Measurements from ENCODE around the gene SRGAP3.

Gene SRGAP3

DNA sequence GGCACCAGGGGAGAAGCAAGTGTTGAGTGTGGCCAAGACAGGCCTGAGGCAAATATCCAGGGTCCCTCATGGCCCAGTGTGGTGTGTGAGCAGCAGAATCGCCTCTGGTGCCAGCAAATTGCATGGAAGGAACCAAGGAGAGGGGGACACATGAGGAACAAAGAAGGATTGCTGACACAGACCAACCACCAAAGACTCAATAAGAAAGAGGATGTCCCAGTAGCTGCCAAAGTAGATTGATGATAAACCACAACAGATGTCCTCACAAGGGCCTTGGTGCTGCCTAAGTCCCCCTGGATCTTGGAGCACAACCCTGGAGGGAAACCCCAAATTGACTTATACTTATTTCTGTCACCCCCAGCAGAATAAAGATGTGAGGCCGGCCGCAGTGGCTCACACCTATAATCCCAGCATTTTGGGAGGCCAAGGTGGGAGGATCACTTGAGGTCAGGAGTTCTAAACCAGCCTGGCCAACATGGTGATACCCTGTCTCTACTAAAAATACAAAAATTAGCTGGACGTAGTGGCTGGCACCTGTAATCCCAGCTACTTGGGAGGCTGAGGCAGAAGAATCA, 10.6 kb downstream of the SRGAP3 start:
- Histone ChIP-seq H3K36me3 (ENCODE audit: control insufficient read depth in 2 of 2, insufficient read depth in 1 of 2, low read length in 2 of 2) (no peaks in the 10 kb centered on the region), H3K9me3 (ENCODE audit: control insufficient read depth, insufficient read depth, low read depth, low read length) (no peaks in the 10 kb centered on the region), H3K4me3 (ENCODE audit: low read depth, low read length) (no peak overlapping the region), H3K27ac (ENCODE audit: extremely low read depth, low read depth, low read length) (no peak overlapping the region), H3K4me1 (ENCODE audit: control insufficient read depth, insufficient read depth, low read length) (no peaks in the 10 kb centered on the region)
- CTCF ChIA-PET = interaction anchor here (0.7 kb wide), 1 partner anchor 250 kb away, joined by 3 read pairs; no protein-coding TSS in a partner anchor
- POLR2A ChIA-PET = no interaction called here
- TF ChIP-seq, protein P1, sequence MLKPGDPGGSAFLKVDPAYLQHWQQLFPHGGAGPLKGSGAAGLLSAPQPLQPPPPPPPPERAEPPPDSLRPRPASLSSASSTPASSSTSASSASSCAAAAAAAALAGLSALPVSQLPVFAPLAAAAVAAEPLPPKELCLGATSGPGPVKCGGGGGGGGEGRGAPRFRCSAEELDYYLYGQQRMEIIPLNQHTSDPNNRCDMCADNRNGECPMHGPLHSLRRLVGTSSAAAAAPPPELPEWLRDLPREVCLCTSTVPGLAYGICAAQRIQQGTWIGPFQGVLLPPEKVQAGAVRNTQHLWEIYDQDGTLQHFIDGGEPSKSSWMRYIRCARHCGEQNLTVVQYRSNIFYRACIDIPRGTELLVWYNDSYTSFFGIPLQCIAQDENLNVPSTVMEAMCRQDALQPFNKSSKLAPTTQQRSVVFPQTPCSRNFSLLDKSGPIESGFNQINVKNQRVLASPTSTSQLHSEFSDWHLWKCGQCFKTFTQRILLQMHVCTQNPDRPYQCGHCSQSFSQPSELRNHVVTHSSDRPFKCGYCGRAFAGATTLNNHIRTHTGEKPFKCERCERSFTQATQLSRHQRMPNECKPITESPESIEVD (tag by site-specific recombination; IDR thresholded peaks at IDR 0.05) = no peak
- TF ChIP-seq ZNF157 (tag by site-specific recombination; IDR thresholded peaks at IDR 0.05) = no peak
- no peak for TF ChIP-seq ZSCAN23 (tag by site-specific recombination; IDR thresholded peaks at IDR 0.05)
- TF ChIP-seq, protein P2, sequence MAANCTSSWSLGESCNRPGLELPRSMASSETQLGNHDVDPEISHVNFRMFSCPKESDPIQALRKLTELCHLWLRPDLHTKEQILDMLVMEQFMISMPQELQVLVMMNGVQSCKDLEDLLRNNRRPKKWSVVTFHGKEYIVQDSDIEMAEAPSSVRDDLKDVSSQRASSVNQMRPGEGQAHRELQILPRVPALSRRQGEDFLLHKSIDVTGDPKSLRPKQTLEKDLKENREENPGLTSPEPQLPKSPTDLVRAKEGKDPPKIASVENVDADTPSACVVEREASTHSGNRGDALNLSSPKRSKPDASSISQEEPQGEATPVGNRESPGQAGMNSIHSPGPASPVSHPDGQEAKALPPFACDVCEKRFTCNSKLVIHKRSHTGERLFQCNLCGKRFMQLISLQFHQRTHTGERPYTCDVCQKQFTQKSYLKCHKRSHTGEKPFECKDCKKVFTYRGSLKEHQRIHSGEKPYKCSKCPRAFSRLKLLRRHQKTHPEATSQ (tag by site-specific recombination; IDR thresholded peaks at IDR 0.05) = no peak
- TF ChIP-seq ZNF19 (tag by site-specific recombination; IDR thresholded peaks at IDR 0.05; ENCODE audit: low read depth) = no peak
- TF ChIP-seq ZNF48 (tag by site-specific recombination; IDR thresholded peaks at IDR 0.05) = no peak
- TF ChIP-seq ZNF426 (tag by site-specific recombination; IDR thresholded peaks at IDR 0.05) = no peak
- no peak for TF ChIP-seq ZNF394 (tag by site-specific recombination; IDR thresholded peaks at IDR 0.05; ENCODE audit: borderline replicate concordance)
- no peak for TF ChIP-seq ZFP69B (tag by site-specific recombination; IDR thresholded peaks at IDR 0.05)
- TF ChIP-seq ZNF140 (tag by site-specific recombination; IDR thresholded peaks at IDR 0.05) = no peak
- TF ChIP-seq ZNF548 (tag by site-specific recombination; IDR thresholded peaks at IDR 0.05) = no peak
- TF ChIP-seq ZNF416 (tag by site-specific recombination; IDR thresholded peaks at IDR 0.05) = no peak
- TF ChIP-seq TRIM28 (IDR thresholded peaks at IDR 0.05; ENCODE audit: borderline replicate concordance, low read length) = no peak
- no peak for TF ChIP-seq ZFHX2 (tag by site-specific recombination; conservative IDR thresholded peaks at IDR 0.05)
- TF ChIP-seq, protein P3, sequence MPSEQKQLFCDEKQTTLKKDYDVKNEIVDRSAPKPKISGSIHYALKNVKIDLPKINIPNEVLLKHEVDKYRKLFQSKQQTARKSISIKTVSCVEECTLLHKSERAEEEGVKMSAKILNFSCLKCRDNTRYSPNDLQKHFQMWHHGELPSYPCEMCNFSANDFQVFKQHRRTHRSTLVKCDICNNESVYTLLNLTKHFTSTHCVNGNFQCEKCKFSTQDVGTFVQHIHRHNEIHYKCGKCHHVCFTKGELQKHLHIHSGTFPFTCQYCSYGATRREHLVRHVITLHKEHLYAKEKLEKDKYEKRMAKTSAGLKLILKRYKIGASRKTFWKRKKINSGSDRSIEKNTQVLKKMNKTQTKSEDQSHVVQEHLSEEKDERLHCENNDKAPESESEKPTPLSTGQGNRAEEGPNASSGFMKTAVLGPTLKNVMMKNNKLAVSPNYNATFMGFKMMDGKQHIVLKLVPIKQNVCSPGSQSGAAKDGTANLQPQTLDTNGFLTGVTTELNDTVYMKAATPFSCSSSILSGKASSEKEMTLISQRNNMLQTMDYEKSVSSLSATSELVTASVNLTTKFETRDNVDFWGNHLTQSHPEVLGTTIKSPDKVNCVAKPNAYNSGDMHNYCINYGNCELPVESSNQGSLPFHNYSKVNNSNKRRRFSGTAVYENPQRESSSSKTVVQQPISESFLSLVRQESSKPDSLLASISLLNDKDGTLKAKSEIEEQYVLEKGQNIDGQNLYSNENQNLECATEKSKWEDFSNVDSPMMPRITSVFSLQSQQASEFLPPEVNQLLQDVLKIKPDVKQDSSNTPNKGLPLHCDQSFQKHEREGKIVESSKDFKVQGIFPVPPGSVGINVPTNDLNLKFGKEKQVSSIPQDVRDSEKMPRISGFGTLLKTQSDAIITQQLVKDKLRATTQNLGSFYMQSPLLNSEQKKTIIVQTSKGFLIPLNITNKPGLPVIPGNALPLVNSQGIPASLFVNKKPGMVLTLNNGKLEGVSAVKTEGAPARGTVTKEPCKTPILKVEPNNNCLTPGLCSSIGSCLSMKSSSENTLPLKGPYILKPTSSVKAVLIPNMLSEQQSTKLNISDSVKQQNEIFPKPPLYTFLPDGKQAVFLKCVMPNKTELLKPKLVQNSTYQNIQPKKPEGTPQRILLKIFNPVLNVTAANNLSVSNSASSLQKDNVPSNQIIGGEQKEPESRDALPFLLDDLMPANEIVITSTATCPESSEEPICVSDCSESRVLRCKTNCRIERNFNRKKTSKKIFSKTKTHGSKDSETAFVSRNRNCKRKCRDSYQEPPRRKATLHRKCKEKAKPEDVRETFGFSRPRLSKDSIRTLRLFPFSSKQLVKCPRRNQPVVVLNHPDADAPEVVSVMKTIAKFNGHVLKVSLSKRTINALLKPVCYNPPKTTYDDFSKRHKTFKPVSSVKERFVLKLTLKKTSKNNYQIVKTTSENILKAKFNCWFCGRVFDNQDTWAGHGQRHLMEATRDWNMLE (tag by site-specific recombination; conservative IDR thresholded peaks at IDR 0.05; ENCODE audit: low read depth) = no peak
- no peak for TF ChIP-seq HOXC10 (CRISPR knock-in tag; IDR thresholded peaks at IDR 0.05)
- no peak for TF ChIP-seq ZBTB21 (tag by site-specific recombination; IDR thresholded peaks at IDR 0.05)
- no peak for TF ChIP-seq ZEB2 (tag by site-specific recombination; IDR thresholded peaks at IDR 0.05)
- TF ChIP-seq ZNF558 (tag by site-specific recombination; IDR thresholded peaks at IDR 0.05) = no peak
- no peak for TF ChIP-seq ZNF433 (tag by site-specific recombination; IDR thresholded peaks at IDR 0.05; ENCODE audit: low read depth)
